ENCODE measurements around the gene INS. TPM values are rescaled to one million over a fixed set of nuclear protein-coding genes. Genes with fewer than 3 reads are reported as not detected.

The INS gene
- total RNA-seq, 2 experiments from 2014 or later: not detected

DNA sequence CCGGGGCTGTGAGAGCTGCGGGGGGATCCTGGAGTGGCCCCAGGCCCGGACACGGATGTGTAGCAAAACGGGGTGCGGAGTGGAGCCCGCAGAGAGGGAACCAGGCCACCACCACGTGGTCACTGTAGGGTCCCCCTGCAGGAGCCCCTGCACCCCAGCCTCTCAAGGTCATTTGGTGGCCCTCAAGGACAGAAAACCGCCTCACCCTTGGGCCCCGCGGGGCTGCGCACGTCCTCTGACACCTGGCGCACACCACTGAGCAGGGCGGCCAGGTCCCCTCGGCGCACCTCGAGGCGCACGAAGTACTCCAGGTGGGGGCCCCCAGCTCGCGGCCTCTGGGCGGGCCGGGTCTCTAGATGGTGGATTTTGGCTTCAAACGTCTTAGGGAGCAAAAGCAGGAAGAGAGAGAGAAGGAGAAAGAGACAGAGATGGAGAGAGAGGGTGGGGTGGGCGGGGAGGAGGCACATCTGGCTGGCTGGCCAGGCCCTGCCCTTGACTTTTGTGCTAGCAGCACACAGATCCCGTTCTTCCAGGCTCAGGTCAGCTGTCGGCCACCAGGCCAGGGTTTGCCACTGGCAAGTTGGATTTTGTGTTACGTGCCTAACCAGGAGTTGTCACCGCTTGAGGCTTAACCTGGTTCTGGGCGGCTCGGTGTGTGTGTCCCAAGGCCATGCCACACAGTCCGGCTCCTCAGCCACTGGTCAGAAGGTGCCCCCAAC, 7.4 kb upstream of the INS start:
- DNase-seq (no peak), ATAC-seq (ENCODE audit: poor library complexity) (no peak)
- Histone ChIP-seq H3K27me3 (ENCODE audit: control insufficient read depth in 1 of 2, insufficient read depth in 2 of 2, low read length in 2 of 2) (peaks cover 0 to 12% of the 10 kb centered on the region in 2 experiments), H3K36me3 (ENCODE audit: insufficient read depth, low read length) (no peaks in the 10 kb centered on the region), H3K4me1 (ENCODE audit: insufficient read depth, low read length) (peaks cover 5% of the 10 kb centered on the region), H3K9me3 (ENCODE audit: control insufficient read depth in 1 of 2, insufficient read depth in 1 of 2, low read length in 2 of 2) (peaks cover 0 to 10% of the 10 kb centered on the region in 2 experiments), H3K27ac (ENCODE audit: low read depth in 1 of 2, low read length in 2 of 2) (no peak overlapping the region), H3K4me3 (ENCODE audit: low read length) (no peak overlapping the region)
- Mint-ChIP-seq H3K4me1 (ENCODE audit: low read depth) (no peaks in the 10 kb centered on the region), H3K36me3 (ENCODE audit: low read depth) (no peaks in the 10 kb centered on the region), H3K27me3 (peaks cover 5% of the 10 kb centered on the region), H3K27ac (no peak overlapping the region), H3K9me3 (no peaks in the 10 kb centered on the region), H3K4me3 (no peak overlapping the region)
- ChIA-PET POLR2A (no interaction called here), CTCF (no interaction called here)
- intact Hi-C loops (cut with DNase I, micrococcal nuclease): no loop called here
- TF ChIP-seq, protein P1, sequence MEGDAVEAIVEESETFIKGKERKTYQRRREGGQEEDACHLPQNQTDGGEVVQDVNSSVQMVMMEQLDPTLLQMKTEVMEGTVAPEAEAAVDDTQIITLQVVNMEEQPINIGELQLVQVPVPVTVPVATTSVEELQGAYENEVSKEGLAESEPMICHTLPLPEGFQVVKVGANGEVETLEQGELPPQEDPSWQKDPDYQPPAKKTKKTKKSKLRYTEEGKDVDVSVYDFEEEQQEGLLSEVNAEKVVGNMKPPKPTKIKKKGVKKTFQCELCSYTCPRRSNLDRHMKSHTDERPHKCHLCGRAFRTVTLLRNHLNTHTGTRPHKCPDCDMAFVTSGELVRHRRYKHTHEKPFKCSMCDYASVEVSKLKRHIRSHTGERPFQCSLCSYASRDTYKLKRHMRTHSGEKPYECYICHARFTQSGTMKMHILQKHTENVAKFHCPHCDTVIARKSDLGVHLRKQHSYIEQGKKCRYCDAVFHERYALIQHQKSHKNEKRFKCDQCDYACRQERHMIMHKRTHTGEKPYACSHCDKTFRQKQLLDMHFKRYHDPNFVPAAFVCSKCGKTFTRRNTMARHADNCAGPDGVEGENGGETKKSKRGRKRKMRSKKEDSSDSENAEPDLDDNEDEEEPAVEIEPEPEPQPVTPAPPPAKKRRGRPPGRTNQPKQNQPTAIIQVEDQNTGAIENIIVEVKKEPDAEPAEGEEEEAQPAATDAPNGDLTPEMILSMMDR (IDR thresholded peaks at IDR 0.05): no peak

DNA sequence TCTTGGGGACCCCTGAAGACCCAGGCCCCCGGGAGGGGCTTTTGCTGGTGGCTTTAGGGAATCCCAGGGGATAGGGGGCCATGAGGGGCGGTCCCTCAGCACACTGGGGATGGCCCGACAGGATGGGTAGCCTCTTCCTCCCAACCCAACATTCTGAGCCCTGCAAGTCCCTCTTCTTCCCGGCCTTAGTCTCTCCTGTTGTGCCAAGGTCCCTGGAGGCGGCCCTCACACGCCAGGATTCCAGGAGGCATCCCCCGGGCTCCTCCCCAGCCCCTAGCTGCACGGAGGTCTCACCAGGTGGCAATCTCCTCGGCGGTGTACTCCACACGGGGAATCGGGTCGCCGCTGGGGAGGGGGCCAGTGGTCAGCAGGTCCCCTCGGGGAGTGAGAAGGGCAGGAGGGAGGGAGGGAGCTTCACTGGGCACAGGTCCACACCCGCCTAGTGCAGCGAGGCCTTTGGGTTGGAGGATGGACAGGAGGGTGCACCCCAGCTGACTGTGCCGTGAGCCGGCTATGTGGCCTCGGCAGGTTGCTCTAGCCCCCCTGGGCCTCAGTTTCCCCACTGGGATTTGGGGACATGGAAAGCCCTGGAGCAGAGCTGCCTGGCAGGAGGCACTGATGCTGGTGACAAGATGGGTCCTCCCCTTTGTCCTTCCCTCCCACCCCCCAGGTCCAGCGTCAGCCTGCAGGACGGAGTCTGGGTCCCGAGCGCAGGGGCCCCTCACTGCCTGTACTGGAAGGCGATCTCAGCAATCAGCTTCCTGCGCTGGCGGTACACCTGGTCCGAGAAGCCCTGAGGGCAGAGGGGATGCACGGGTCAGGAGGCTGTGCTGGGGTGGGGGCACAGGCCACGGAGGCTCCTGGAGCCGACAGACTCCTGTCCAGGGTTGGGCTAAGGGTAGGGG, 6.4 kb upstream of the INS start:
- intact Hi-C loops (cut with DNase I, micrococcal nuclease): no loop called here
- ATAC-seq (ENCODE audit: poor library complexity) (no peak), DNase-seq (no peak)
- ChIA-PET POLR2A (no interaction called here), CTCF (no interaction called here)
- Mint-ChIP-seq H3K27ac (no peak overlapping the region), H3K4me3 (no peak overlapping the region), H3K36me3 (ENCODE audit: low read depth) (no peaks in the 10 kb centered on the region), H3K9me3 (no peaks in the 10 kb centered on the region), H3K27me3 (peaks cover 12% of the 10 kb centered on the region), H3K4me1 (ENCODE audit: low read depth) (no peaks in the 10 kb centered on the region)
- Histone ChIP-seq H3K27me3 (ENCODE audit: control insufficient read depth in 1 of 2, insufficient read depth in 2 of 2, low read length in 2 of 2) (peaks cover 0 to 12% of the 10 kb centered on the region in 2 experiments), H3K36me3 (ENCODE audit: insufficient read depth, low read length) (no peaks in the 10 kb centered on the region), H3K27ac (ENCODE audit: low read depth in 1 of 2, low read length in 2 of 2) (no peak overlapping the region), H3K4me1 (ENCODE audit: insufficient read depth, low read length) (peaks cover 5% of the 10 kb centered on the region), H3K4me3 (ENCODE audit: low read length) (no peak overlapping the region), H3K9me3 (ENCODE audit: control insufficient read depth in 1 of 2, insufficient read depth in 1 of 2, low read length in 2 of 2) (peaks cover 0 to 10% of the 10 kb centered on the region in 2 experiments)
- TF ChIP-seq, protein P1 (IDR thresholded peaks at IDR 0.05): no peak

DNA sequence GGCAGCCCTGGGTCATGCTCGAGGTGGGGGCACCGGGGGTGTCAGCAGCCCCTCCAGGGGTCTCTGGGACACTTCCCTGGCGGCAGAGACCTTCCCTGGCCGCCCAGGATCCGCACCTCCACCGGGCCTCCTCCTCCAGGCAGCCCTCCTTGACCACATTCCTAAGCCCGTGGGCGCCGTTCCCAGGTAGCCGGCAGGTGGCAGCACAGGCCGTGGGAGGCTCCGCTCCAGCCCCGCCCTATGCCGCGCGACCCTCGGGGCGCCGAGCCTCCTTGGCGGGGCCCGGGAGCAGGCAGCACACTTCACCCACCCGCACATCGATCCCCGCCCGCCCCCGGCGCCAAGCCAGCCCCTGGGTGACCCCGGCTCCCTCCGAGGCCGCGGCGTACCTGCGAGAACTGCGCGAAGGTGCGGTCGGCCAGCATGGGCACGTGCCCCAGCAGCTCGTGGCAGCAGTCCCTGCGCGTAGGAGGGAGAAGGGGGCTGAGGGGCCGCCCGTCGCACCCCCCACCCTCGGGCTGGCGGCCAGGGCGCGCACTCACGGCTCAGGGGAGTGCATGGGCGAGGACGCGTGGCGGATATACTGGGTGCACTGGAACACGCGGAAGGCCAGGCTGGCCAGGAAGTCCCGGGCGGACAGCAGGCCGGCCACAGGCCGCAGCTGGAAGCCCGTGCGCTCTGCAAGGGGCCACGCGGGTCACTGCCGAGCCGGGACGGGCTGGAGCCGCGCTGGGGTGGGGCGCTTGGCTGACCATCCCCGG, 5.3 kb upstream of the INS start:
- ChIA-PET POLR2A (no interaction called here), CTCF (interaction anchor here (1.0 kb wide), 1 partner anchor 254 kb away, joined by 3 read pairs; no protein-coding TSS in a partner anchor)
- Histone ChIP-seq H3K4me3 (ENCODE audit: low read length) (no peak overlapping the region), H3K4me1 (ENCODE audit: insufficient read depth, low read length) (peaks cover 5% of the 10 kb centered on the region), H3K27ac (ENCODE audit: low read depth in 1 of 2, low read length in 2 of 2) (no peak overlapping the region), H3K36me3 (ENCODE audit: insufficient read depth, low read length) (no peaks in the 10 kb centered on the region), H3K27me3 (ENCODE audit: control insufficient read depth in 1 of 2, insufficient read depth in 2 of 2, low read length in 2 of 2) (peaks cover 0 to 12% of the 10 kb centered on the region in 2 experiments), H3K9me3 (ENCODE audit: control insufficient read depth in 1 of 2, insufficient read depth in 1 of 2, low read length in 2 of 2) (peaks cover 0 to 10% of the 10 kb centered on the region in 2 experiments)
- TF ChIP-seq, protein P1 (IDR thresholded peaks at IDR 0.05): peak; percentile 47
- Mint-ChIP-seq H3K27me3 (peaks cover 12% of the 10 kb centered on the region), H3K4me3 (no peak overlapping the region), H3K27ac (no peak overlapping the region), H3K36me3 (ENCODE audit: low read depth) (no peaks in the 10 kb centered on the region), H3K9me3 (no peaks in the 10 kb centered on the region), H3K4me1 (ENCODE audit: low read depth) (no peaks in the 10 kb centered on the region)
- ATAC-seq (ENCODE audit: poor library complexity) (peak; percentile 48), DNase-seq (peak in 11 of 14 experiments; percentile 12 to 65 (median 32))
- intact Hi-C loops (cut with DNase I, micrococcal nuclease): loop anchor here in 1 of 2 experiments (1.0 kb wide), 1 partner anchor 254 kb away; no protein-coding TSS in a partner anchor
